AG08395 (cell line): ENCODE data around the gene ABCA8.
A peak's percentile ranks its signal among the peaks of the same experiment; 100 is the strongest.
"Not testable (repeated sequence)": the region's sequence is repeated elsewhere in the genome, so short reads cannot be mapped to it uniquely, and the experiment has no call there.

Source experiments
- DNase-seq: peaks from one replicate; pipeline ENCODE4 v3.0.0; 2012; ENCODE audit warnings: mixed read lengths, low spot score

ABCA8 gene

GRCh38 chr17:68824185-68824584, 131.0 kb downstream of the ABCA8 start:
- not testable (repeated sequence) for DNase-seq

GRCh38 chr17:68822719-68823289, 132.4 kb downstream of the ABCA8 start:
- no peak for DNase-seq

- peak; percentile 90 for DNase-seq
Observed at GRCh38 chr17:68821860-68822696, 133.1 kb downstream of the ABCA8 start.

DNA sequence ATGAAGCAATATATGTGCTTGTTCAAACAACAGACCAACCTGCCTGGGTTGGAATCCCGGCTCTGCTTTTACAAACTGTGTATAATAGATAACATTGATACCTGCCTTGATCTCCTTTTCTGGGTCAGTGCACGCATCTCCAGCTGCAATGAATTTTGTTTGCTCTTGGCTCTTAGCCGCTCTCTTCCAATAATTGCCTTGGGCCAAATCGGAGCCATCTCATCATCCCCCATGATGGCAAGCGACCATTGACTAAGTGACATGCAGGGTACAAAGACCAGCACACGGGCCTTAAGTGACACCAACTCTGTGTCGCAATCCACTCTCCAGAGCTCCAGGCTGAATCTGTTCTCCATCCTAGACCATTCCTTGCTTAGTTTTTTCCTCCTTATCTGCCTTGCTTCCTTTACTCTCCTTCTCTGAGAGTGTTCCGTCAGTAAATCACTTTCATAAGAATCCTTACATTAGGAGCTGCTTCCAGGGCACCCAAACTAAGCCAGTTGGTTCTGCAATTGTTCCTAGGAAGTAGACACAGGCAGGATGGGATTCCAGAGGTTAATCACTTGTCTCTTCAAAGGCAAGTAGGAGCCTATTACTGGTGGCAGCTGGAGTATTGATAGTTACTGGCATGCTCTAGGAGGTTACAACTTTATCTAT, 134.2 kb downstream of the ABCA8 start:
- DNase-seq, result no peak

- DNase-seq, result no peak
Observed at GRCh38 chr17:68820476-68820824, 134.7 kb downstream of the ABCA8 start.

DNA sequence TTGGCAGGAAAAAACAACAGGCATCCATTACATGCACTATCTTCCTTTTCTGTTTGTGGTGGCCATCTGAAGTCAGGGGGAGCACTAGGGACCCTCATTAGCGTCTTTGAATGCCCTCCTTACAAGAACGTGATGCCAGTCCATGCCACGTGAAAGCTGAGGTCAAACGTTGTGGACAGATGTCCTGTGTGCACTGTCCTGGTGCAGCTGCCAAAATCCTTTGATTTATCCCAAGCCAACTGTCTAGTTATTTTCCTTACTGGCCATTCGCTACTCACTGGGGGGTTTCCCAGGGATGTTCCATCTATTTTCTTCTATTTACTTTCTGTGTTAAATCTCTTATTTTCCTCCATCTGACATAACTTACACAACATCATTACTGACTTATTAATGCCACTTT, 135.7 kb downstream of the ABCA8 start:
- DNase-seq, result no peak
